ENCODE data around the gene GRM1.

DNA sequence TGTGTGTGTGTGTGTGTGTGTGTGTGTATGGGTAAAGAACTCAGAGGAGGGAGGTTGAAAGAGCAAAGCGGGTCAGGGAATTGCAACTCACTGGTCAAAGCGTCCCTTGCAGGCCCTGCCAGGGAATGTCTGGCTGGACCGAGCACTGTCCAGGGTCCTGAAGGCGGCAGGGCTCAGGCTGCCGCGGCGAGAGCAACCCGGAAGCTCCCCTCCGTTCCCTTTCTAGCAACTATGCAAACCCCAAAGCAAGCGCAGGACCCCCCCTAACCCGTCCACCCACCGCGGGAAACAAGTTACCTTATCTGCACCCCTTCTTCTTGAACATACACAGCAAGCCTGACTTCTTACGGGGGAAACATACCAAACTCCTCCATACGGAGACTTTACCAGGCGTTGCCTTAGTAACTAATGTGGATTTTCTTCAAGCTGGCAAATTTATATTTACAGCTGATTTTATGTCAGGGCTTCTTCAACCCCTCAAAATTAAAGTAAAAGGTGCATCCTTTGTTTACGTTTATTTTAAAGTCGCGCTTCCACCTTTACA is 538 bp upstream of the GRM1 start:
- TF ChIP-seq POLR2AphosphoS5 (IDR thresholded peaks at IDR 0.05) (no peak), POLR2A (IDR thresholded peaks at IDR 0.05) (no peak)
- TF ChIP-seq, protein P1, sequence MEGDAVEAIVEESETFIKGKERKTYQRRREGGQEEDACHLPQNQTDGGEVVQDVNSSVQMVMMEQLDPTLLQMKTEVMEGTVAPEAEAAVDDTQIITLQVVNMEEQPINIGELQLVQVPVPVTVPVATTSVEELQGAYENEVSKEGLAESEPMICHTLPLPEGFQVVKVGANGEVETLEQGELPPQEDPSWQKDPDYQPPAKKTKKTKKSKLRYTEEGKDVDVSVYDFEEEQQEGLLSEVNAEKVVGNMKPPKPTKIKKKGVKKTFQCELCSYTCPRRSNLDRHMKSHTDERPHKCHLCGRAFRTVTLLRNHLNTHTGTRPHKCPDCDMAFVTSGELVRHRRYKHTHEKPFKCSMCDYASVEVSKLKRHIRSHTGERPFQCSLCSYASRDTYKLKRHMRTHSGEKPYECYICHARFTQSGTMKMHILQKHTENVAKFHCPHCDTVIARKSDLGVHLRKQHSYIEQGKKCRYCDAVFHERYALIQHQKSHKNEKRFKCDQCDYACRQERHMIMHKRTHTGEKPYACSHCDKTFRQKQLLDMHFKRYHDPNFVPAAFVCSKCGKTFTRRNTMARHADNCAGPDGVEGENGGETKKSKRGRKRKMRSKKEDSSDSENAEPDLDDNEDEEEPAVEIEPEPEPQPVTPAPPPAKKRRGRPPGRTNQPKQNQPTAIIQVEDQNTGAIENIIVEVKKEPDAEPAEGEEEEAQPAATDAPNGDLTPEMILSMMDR (IDR thresholded peaks at IDR 0.05): no peak
